MM.1S (cell line): ENCODE measurements around the gene HES1.
A peak's percentile ranks its signal among the peaks of the same experiment; 100 is the strongest.

Experiments
- DNase-seq: peaks from one replicate; pipeline ENCODE4 v3.0.0-alpha.2; 2015
- H2AFZ ChIP-seq: fragments of 300-600 bp; sonication (generic); 2 replicates; pipeline ENCODE4 v1.6.0; 2016; ENCODE audit warnings: antibody characterized with exemption, low read length
- H3F3A ChIP-seq: fragments of 300-600 bp; sonication (generic); 2 replicates; pipeline ENCODE4 v1.6.1; 2016; ENCODE audit warnings: mild to moderate bottlenecking, antibody characterized with exemption, low read length, moderate library complexity, mixed read lengths; ENCODE audit not compliant: insufficient read depth
- H3K27ac ChIP-seq: fragments of 300-600 bp; sonication (generic); 2 replicates; pipeline ENCODE4 v1.5.1; 2016; ENCODE audit warnings: mild to moderate bottlenecking, low read length
- H3K27me3 ChIP-seq: fragments of 300-600 bp; sonication (generic); replicated peaks from 2 replicates; pipeline ENCODE4 v1.6.0; 2016; ENCODE audit warnings: low read length; ENCODE audit not compliant: insufficient read depth
- H3K36me3 ChIP-seq: fragments of 300-600 bp; sonication (generic); replicated peaks from 2 replicates; pipeline ENCODE4 v1.6.1; 2016; ENCODE audit warnings: mild to moderate bottlenecking, low read length, mixed read lengths; ENCODE audit not compliant: insufficient read depth
- H3K4me1 ChIP-seq: fragments of 300-600 bp; sonication (generic); 2 replicates; pipeline ENCODE4 v1.6.1; 2016; ENCODE audit warnings: low read length, mixed read lengths
- H3K4me2 ChIP-seq: fragments of 300-600 bp; sonication (generic); 2 replicates; pipeline ENCODE4 v1.6.0; 2016; ENCODE audit warnings: low read depth, low read length
- H3K4me3 ChIP-seq: fragments of 300-600 bp; sonication (generic); 2 replicates; pipeline ENCODE4 v1.5.1; 2016; ENCODE audit warnings: low read length, mixed read lengths
- H3K79me2 ChIP-seq: fragments of 300-600 bp; sonication (generic); 2 replicates; pipeline ENCODE4 v1.6.1; 2016; ENCODE audit warnings: mixed run types, low read length, mixed read lengths
- H3K9ac ChIP-seq: fragments of 300-600 bp; sonication (generic); 2 replicates; pipeline ENCODE4 v1.6.1; 2016; ENCODE audit warnings: low read length, mixed read lengths
- H3K9me2 ChIP-seq: fragments of 300-600 bp; sonication (generic); replicated peaks from 2 replicates; pipeline ENCODE4 v1.6.1; 2016; ENCODE audit warnings: mild to moderate bottlenecking, low read length, mixed read lengths; ENCODE audit not compliant: insufficient read depth
- H3K9me3 ChIP-seq: fragments of 300-600 bp; sonication (generic); replicated peaks from 2 replicates; pipeline ENCODE4 v1.6.1; 2016; ENCODE audit warnings: mild to moderate bottlenecking, low read length, mixed read lengths; ENCODE audit not compliant: insufficient read depth
- H4K20me1 ChIP-seq: fragments of 300-600 bp; sonication (generic); 2 replicates; pipeline ENCODE4 v1.6.1; 2016; ENCODE audit warnings: mild to moderate bottlenecking, low read length, moderate library complexity, mixed read lengths; ENCODE audit not compliant: insufficient read depth
- CTCF ChIP-seq: fragments of 300-600 bp; sonication (generic); IDR thresholded peaks from 2 replicates; pipeline ENCODE4 v1.5.1; 2016; ENCODE audit warnings: antibody characterized with exemption, low read length, mixed read lengths
- EZH2 ChIP-seq: fragments of 300-600 bp; sonication (generic); optimal IDR thresholded peaks from 2 replicates; pipeline ENCODE3; 2017; ENCODE audit warnings: low read depth, mild to moderate bottlenecking, antibody characterized with exemption, low read length, mixed read lengths
- EZH2phosphoT487 ChIP-seq: fragments of 300-600 bp; sonication (generic); IDR thresholded peaks from 2 replicates; pipeline ENCODE4 v1.6.1; 2018; ENCODE audit warnings: antibody characterized with exemption, low read length

Gene HES1

GRCh38 chr3:194130807-194131589 lies 5.0 kb upstream of the HES1 start:
- Histone ChIP-seq H3K36me3 (no peaks in the 10 kb centered on the region), H3K9ac (peak overlapping the region; percentile 29), H3K27me3 (peaks cover 5% of the 10 kb centered on the region; the same call in 1 of the 2 replicates), H3K4me1 (peaks cover 38% of the 10 kb centered on the region), H3K4me2 (peak overlapping the region; percentile 88), H3F3A (peaks cover 55% of the 10 kb centered on the region), H3K27ac (peak overlapping the region; percentile 75), H4K20me1 (no peaks in the 10 kb centered on the region), H2AFZ (peak overlapping the region; percentile 13; the same call in 1 of the 2 replicates), H3K9me2 (no peaks in the 10 kb centered on the region), H3K9me3 (no peaks in the 10 kb centered on the region), H3K4me3 (peak overlapping the region; percentile 43), H3K79me2 (no peaks in the 10 kb centered on the region)
- TF ChIP-seq EZH2 (no peak), EZH2phosphoT487 (peak; percentile 91)
- DNase-seq, result peak; percentile 98

- no peaks in the 10 kb centered on the region for H3K9me3 ChIP-seq
- peaks cover 70% of the 10 kb centered on the region for H3F3A ChIP-seq
- H3K79me2 ChIP-seq, result 0 out of 2 replicates have a peak, but pooled peaks cover 6% of the 10 kb centered on the region
- no peak overlapping the region for H3K4me3 ChIP-seq
- H4K20me1 ChIP-seq, result no peaks in the 10 kb centered on the region
- H3K27me3 ChIP-seq, result peaks cover 5% of the 10 kb centered on the region; the same call in 1 of the 2 replicates
- H3K9me2 ChIP-seq, result no peaks in the 10 kb centered on the region
- no peaks in the 10 kb centered on the region for H3K36me3 ChIP-seq
- no peak overlapping the region for H2AFZ ChIP-seq
- no peak overlapping the region for H3K27ac ChIP-seq
- peaks cover 38% of the 10 kb centered on the region for H3K4me1 ChIP-seq
- no peak for DNase-seq
- H3K9ac ChIP-seq, result no peak overlapping the region
- H3K4me2 ChIP-seq, result no peak overlapping the region
- TF ChIP-seq EZH2phosphoT487 (no peak), EZH2 (no peak), CTCF (no peak)
These were observed 3.3 kb upstream of the HES1 start for GRCh38 chr3:194132465-194133286.

- no peak overlapping the region for H2AFZ ChIP-seq
- H3K4me1 ChIP-seq, result peaks cover 47% of the 10 kb centered on the region
- H4K20me1 ChIP-seq, result no peaks in the 10 kb centered on the region
- peaks cover 80% of the 10 kb centered on the region for H3F3A ChIP-seq
- no peak overlapping the region for H3K4me3 ChIP-seq
- H3K4me2 ChIP-seq, result peak overlapping the region; percentile 36; the same call in 1 of the 2 replicates
- H3K9me2 ChIP-seq, result no peaks in the 10 kb centered on the region
- H3K27me3 ChIP-seq, result peaks cover 5% of the 10 kb centered on the region; the same call in 1 of the 2 replicates
- H3K27ac ChIP-seq, result no peak overlapping the region
- TF ChIP-seq CTCF (no peak), EZH2phosphoT487 (no peak), EZH2 (no peak)
- DNase-seq, result no peak
- no peaks in the 10 kb centered on the region for H3K36me3 ChIP-seq
- 0 out of 2 replicates have a peak, but pooled peaks cover 6% of the 10 kb centered on the region for H3K79me2 ChIP-seq
- no peaks in the 10 kb centered on the region for H3K9me3 ChIP-seq
- no peak overlapping the region for H3K9ac ChIP-seq
These were observed 2.2 kb upstream of the HES1 start for GRCh38 chr3:194133661-194134230.
